ENCODE results near the gene ADAMTS9. TPM values are rescaled to one million over a fixed set of nuclear protein-coding genes. Genes with fewer than 3 reads are reported as not detected.

The ADAMTS9 gene
- total RNA-seq (22.6 and 23.9 TPM in 2 replicates), polyA plus RNA-seq (5.1 and 6.5 TPM in 2 replicates), polyA minus RNA-seq (27.9 and 37.5 TPM in 2 replicates), Bru-seq, nascent RNA (percentile 83 among the genes with signal in this experiment), BruChase-seq, experiment 1, labeled RNA remaining after a 6-hour chase (percentile 56 among the genes with signal in this experiment), BruChase-seq, experiment 2, labeled RNA remaining after a 2-hour chase (percentile 61 among the genes with signal in this experiment)
- polyA plus RNA-seq (2011; cell fraction: cytosol; rRNA removed): 5.9 and 7.8 TPM in 2 replicates
- 25.5 and 28.4 TPM in 2 replicates for polyA plus RNA-seq (2011; cell fraction: nucleus; rRNA removed)
- polyA plus RNA-seq (2012): 6.1 and 10.8 TPM in 2 replicates
- polyA minus RNA-seq (2011; cell fraction: cytosol; rRNA and poly(A)+ RNA removed): not detected
- 66.5 and 106 TPM in 2 replicates for polyA minus RNA-seq (2011; cell fraction: nucleus; rRNA and poly(A)+ RNA removed)
- long read RNA-seq, partial matches to known transcripts: 6 of 8 reads
- long read RNA-seq, other reads (novel, unspliced or antisense): 1 of 8 reads

- CTCF ChIA-PET: interaction anchor here (0.9 to 1.9 kb wide), 7 partner anchors 17 to 483 kb away, joined by 3 to 10 read pairs (median 4); no protein-coding TSS in a partner anchor
- Histone ChIP-seq H3K9me1 (replicated peaks; ENCODE audit: control insufficient read depth, extremely low read depth, insufficient read depth, low read length) (no peaks in the 10 kb centered on the region), H3K4me1 (ENCODE audit: control insufficient read depth, extremely low read depth, insufficient read depth, low read length) (peaks cover 24% of the 10 kb centered on the region), H3K9ac (replicated peaks; ENCODE audit: extremely low read depth, insufficient read depth, low read length) (peak within 1 kb of the TSS; percentile 86), H4K20me1 (replicated peaks; ENCODE audit: control insufficient read depth, extremely low read depth, insufficient read depth, low read length) (no peaks in the 10 kb centered on the region), H3K79me2 (ENCODE audit: control insufficient read depth, insufficient read depth, low read length) (peaks cover 27% of the 10 kb centered on the region), H3K27me3 (ENCODE audit: control insufficient read depth in 2 of 2, insufficient read depth in 2 of 2, low read length in 2 of 2) (no peaks in the 10 kb centered on the region), H3K4me2 (ENCODE audit: insufficient read depth, low read length) (peak within 1 kb of the TSS; percentile 94), H3K36me3 (ENCODE audit: control insufficient read depth in 2 of 2, extremely low read depth in 1 of 2, insufficient read depth in 2 of 2, low read length in 2 of 2) (no peaks in the 10 kb centered on the region), H3K27ac (ENCODE audit: insufficient read depth, low read depth, low read length) (peak within 1 kb of the TSS; percentile 84), H3K9me3 (replicated peaks; ENCODE audit: control insufficient read depth, insufficient read depth, low read length) (no peaks in the 10 kb centered on the region), H2AFZ (ENCODE audit: low read depth, low read length) (peak within 1 kb of the TSS; percentile 92), H3K4me3 (replicated peaks in 1 of 3; ENCODE audit: insufficient read depth in 1 of 3, low read depth in 1 of 3, low read length in 3 of 3) (peak within 1 kb of the TSS; percentile 61 to 89 (median 88))
- dilution Hi-C loops (cut with MboI; ENCODE audit: extremely low pct_ligation_motif_present, low sequenced_read_pairs) (no loop called here), intact Hi-C loops (cut with micrococcal nuclease) (loop anchor here (2.0 to 10.0 kb wide), 5 partner anchors 219 to 749 kb away; no protein-coding TSS in a partner anchor)
- POLR2A ChIA-PET: interaction anchor here (0.6 to 0.7 kb wide), 2 partner anchors 184 to 1243 kb away, joined by 3 to 5 read pairs; no protein-coding TSS in a partner anchor
- BruUV-seq (replicated peaks): TSS peak; percentile 14
- TF ChIP-seq POLR2A (IDR thresholded peaks at IDR 0.05; ENCODE audit: low read depth, low read length) (peak; percentile 95), GATA2 (IDR thresholded peaks at IDR 0.05; ENCODE audit: insufficient read depth, insufficient read length, low read depth, low read length) (no peak), POLR2AphosphoS5 (IDR thresholded peaks at IDR 0.05; ENCODE audit: insufficient read depth, low read depth, low read length) (peak; percentile 62)
- DNase-seq (ENCODE audit: low read depth, low spot score) (peak; percentile 87), FAIRE-seq (peak; percentile 80)
These were observed at the start of gene ADAMTS9 for GRCh38 chr3:64687781-64688604. ADAMTS9 (minus strand) TSS chr3:64688000; CDS start chr3:64687657, 343 bp downstream.

GRCh38 chr3:64732576-64732975 lies 44.8 kb upstream of the ADAMTS9 start:
- Histone ChIP-seq H3K36me3 (ENCODE audit: control insufficient read depth in 2 of 2, extremely low read depth in 1 of 2, insufficient read depth in 2 of 2, low read length in 2 of 2) (no peaks in the 10 kb centered on the region), H3K9me1 (replicated peaks; ENCODE audit: control insufficient read depth, extremely low read depth, insufficient read depth, low read length) (no peaks in the 10 kb centered on the region), H3K4me1 (ENCODE audit: control insufficient read depth, extremely low read depth, insufficient read depth, low read length) (no peaks in the 10 kb centered on the region), H3K27ac (ENCODE audit: insufficient read depth, low read depth, low read length) (no peak overlapping the region), H3K9ac (replicated peaks; ENCODE audit: extremely low read depth, insufficient read depth, low read length) (no peak overlapping the region), H4K20me1 (replicated peaks; ENCODE audit: control insufficient read depth, extremely low read depth, insufficient read depth, low read length) (no peaks in the 10 kb centered on the region), H3K4me3 (replicated peaks in 1 of 3; ENCODE audit: insufficient read depth in 1 of 3, low read depth in 1 of 3, low read length in 3 of 3) (no peak overlapping the region), H3K79me2 (ENCODE audit: control insufficient read depth, insufficient read depth, low read length) (no peaks in the 10 kb centered on the region), H3K4me2 (ENCODE audit: insufficient read depth, low read length) (no peak overlapping the region), H3K27me3 (ENCODE audit: control insufficient read depth in 2 of 2, insufficient read depth in 2 of 2, low read length in 2 of 2) (no peaks in the 10 kb centered on the region), H2AFZ (ENCODE audit: low read depth, low read length) (no peak overlapping the region), H3K9me3 (replicated peaks; ENCODE audit: control insufficient read depth, insufficient read depth, low read length) (no peaks in the 10 kb centered on the region)
- no peak for DNase-seq (ENCODE audit: low read depth, low spot score)
- ChIA-PET CTCF (interaction anchor here (1.4 to 1.5 kb wide), 2 partner anchors 8 to 16 kb away, joined by 3 to 4 read pairs; no protein-coding TSS in a partner anchor), POLR2A (no interaction called here)
- intact Hi-C loops (cut with micrococcal nuclease): no loop called here
- BruUV-seq (replicated peaks): no TSS peak
- dilution Hi-C loops (cut with MboI; ENCODE audit: extremely low pct_ligation_motif_present, low sequenced_read_pairs): no loop called here
- TF ChIP-seq MYC (IDR thresholded peaks at IDR 0.05; ENCODE audit: low read depth, low read length) (no peak), FOS (IDR thresholded peaks at IDR 0.05; ENCODE audit: borderline replicate concordance, insufficient read depth, low read length) (no peak), POLR2AphosphoS5 (IDR thresholded peaks at IDR 0.05; ENCODE audit: insufficient read depth, low read depth, low read length) (no peak), GATA2 (IDR thresholded peaks at IDR 0.05; ENCODE audit: insufficient read depth, insufficient read length, low read depth, low read length) (no peak), EZH2 (IDR thresholded peaks at IDR 0.05; ENCODE audit: borderline replicate concordance, low read depth, low read length, severe bottlenecking) (no peak), POLR2A (IDR thresholded peaks at IDR 0.05; ENCODE audit: low read depth, low read length) (no peak), JUN (IDR thresholded peaks at IDR 0.05; ENCODE audit: borderline replicate concordance, insufficient read depth, insufficient read length, low read depth) (no peak)
- TF ChIP-seq, protein P1, sequence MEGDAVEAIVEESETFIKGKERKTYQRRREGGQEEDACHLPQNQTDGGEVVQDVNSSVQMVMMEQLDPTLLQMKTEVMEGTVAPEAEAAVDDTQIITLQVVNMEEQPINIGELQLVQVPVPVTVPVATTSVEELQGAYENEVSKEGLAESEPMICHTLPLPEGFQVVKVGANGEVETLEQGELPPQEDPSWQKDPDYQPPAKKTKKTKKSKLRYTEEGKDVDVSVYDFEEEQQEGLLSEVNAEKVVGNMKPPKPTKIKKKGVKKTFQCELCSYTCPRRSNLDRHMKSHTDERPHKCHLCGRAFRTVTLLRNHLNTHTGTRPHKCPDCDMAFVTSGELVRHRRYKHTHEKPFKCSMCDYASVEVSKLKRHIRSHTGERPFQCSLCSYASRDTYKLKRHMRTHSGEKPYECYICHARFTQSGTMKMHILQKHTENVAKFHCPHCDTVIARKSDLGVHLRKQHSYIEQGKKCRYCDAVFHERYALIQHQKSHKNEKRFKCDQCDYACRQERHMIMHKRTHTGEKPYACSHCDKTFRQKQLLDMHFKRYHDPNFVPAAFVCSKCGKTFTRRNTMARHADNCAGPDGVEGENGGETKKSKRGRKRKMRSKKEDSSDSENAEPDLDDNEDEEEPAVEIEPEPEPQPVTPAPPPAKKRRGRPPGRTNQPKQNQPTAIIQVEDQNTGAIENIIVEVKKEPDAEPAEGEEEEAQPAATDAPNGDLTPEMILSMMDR (IDR thresholded peaks at IDR 0.05; ENCODE audit: extremely low read depth in 1 of 2, insufficient read depth in 1 of 2, low read depth in 1 of 2, low read length in 2 of 2): no peak
- TF ChIP-seq, protein P2, sequence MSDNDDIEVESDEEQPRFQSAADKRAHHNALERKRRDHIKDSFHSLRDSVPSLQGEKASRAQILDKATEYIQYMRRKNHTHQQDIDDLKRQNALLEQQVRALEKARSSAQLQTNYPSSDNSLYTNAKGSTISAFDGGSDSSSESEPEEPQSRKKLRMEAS (IDR thresholded peaks at IDR 0.05; ENCODE audit: insufficient read depth, insufficient read length): no peak
- FAIRE-seq: no peak
